OCI-LY7 (cell line): ENCODE results near the gene TBC1D1. TPM values are rescaled to one million over a fixed set of nuclear protein-coding genes. Genes with fewer than 3 reads are reported as not detected.

ENCODE experiments used
- BruUV-seq: library from RNA; stranded (reverse); fragments of 400-500 nt; replicated peaks from 2 replicates; lab custom pipeline; 2021; lab: Mats Ljungman, UMichigan
- CTCF ChIA-PET: fragments of 300-600 bp; sonication (Branson Sonifier 250); formaldehyde crosslinking; loops from one replicate; lab custom pipeline; 2022; ENCODE audit warnings: antibody characterized with exemption; ENCODE audit not compliant: unreplicated experiment; lab: Charles Lee
- POLR2A ChIA-PET: fragments of 300-600 bp; sonication (Branson Sonifier 250); formaldehyde crosslinking; loops from one replicate; lab custom pipeline; 2022; ENCODE audit warnings: antibody characterized with exemption; lab: Charles Lee
- DNase-seq: peaks from one replicate; pipeline ENCODE4 v3.0.0-alpha.2; 2015; ENCODE audit warnings: low spot score
- H2AFZ ChIP-seq: fragments of 200-600 bp; sonication (generic), shearing (Covaris generic); 2 replicates; pipeline ENCODE4 v1.6.1; 2014; ENCODE audit warnings: mild to moderate bottlenecking, antibody characterized with exemption, low read length, moderate library complexity
- H3K27ac ChIP-seq: fragments of 200-600 bp; sonication (generic); 2 replicates; pipeline ENCODE4 v1.5.1; 2014; ENCODE audit warnings: mixed run types, low read depth, mild to moderate bottlenecking, moderate library complexity, low read length, inconsistent platforms; ENCODE audit not compliant: poor library complexity, severe bottlenecking
- H3K36me3 ChIP-seq: fragments of 200-600 bp; sonication (generic); 2 replicates; pipeline ENCODE4 v1.6.1; 2014; ENCODE audit warnings: mild to moderate bottlenecking, antibody characterized with exemption, low read length, moderate library complexity, mixed read lengths; ENCODE audit not compliant: insufficient read depth
- H3K4me1 ChIP-seq: fragments of 200-600 bp; sonication (generic); 2 replicates; pipeline ENCODE4 v1.5.1; 2014; ENCODE audit warnings: mild to moderate bottlenecking, low read length; ENCODE audit not compliant: insufficient read depth, poor library complexity, severe bottlenecking
- H3K4me2 ChIP-seq: fragments of 200-600 bp; sonication (generic); 2 replicates; pipeline ENCODE4 v1.6.1; 2014; ENCODE audit warnings: mild to moderate bottlenecking, low read length
- H3K4me3 ChIP-seq: fragments of 200-600 bp; sonication (generic); 2 replicates; pipeline ENCODE4 v1.5.1; 2014; ENCODE audit warnings: mild to moderate bottlenecking, low read depth, low read length; ENCODE audit not compliant: poor library complexity, severe bottlenecking
- H3K79me2 ChIP-seq: fragments of 200-600 bp; sonication (generic); 2 replicates; pipeline ENCODE4 v1.6.1; 2016; ENCODE audit warnings: low read depth, mild to moderate bottlenecking, low read length, moderate library complexity, mixed read lengths; ENCODE audit not compliant: insufficient read depth
- H3K9me2 ChIP-seq: fragments of 200-600 bp; sonication (generic); 2 replicates; pipeline ENCODE4 v1.6.1; 2016; ENCODE audit warnings: mild to moderate bottlenecking, low read length, mixed read lengths; ENCODE audit not compliant: insufficient read depth
- H3K9me3 ChIP-seq: fragments of 200-600 bp; sonication (generic); 2 replicates; pipeline ENCODE4 v1.6.1; 2014; ENCODE audit warnings: mild to moderate bottlenecking, mixed run types, low read length, mixed read lengths
- H4K20me1 ChIP-seq: fragments of 200-600 bp; sonication (generic); 2 replicates; pipeline ENCODE4 v1.6.1; 2014; ENCODE audit warnings: mild to moderate bottlenecking, antibody characterized with exemption, low read length, moderate library complexity, mixed read lengths; ENCODE audit not compliant: insufficient read depth
- CTCF ChIP-seq: fragments of 200-600 bp; sonication (generic); conservative IDR thresholded peaks from 2 replicates; pipeline ENCODE4 v1.5.1; 2014; ENCODE audit warnings: mild to moderate bottlenecking, antibody characterized with exemption, low read length, moderate library complexity, mixed read lengths
- EZH2phosphoT487 ChIP-seq: fragments of 200-600 bp; sonication (generic); IDR thresholded peaks from 2 replicates; pipeline ENCODE4 v1.6.1; 2018; ENCODE audit warnings: low read depth, borderline replicate concordance, mild to moderate bottlenecking, mixed run types, antibody characterized with exemption, low read length, moderate library complexity, mixed read lengths
- intact Hi-C: fragments of 100-400 bp; cut with micrococcal nuclease; formaldehyde crosslinking; loops from one replicate; pipeline ENCODE4 v1.10.0; 2022; ENCODE audit not compliant: unreplicated experiment
- total RNA-seq, 2 experiments: library from RNA; depleted of rRNA in 1 of 2; stranded (reverse); fragments of >200 nt in 1 of 2; shearing (Covaris generic) in 1 of 2; gene quantifications; 2 replicates each; pipeline ENCODE4 v1.2.3, GENCODE V29; 2014 to 2022

The TBC1D1 gene
- total RNA-seq, 2 experiments from 2014 or later: 539 to 545 TPM

- Histone ChIP-seq H3K79me2 (no peaks in the 10 kb centered on the region), H3K36me3 (peaks cover 29% of the 10 kb centered on the region), H2AFZ (no peak overlapping the region), H3K4me2 (no peak overlapping the region), H3K9me2 (no peaks in the 10 kb centered on the region), H3K27ac (no peak overlapping the region), H3K4me3 (no peak overlapping the region), H3K9me3 (no peaks in the 10 kb centered on the region), H3K4me1 (no peaks in the 10 kb centered on the region), H4K20me1 (no peaks in the 10 kb centered on the region)
- ChIA-PET CTCF (no interaction called here), POLR2A (interaction anchor here (0.6 to 1.4 kb wide), 3 partner anchors 11 to 32 kb away, joined by 3 read pairs; partner anchors contain the start of gene PTTG2)
- no peak for TF ChIP-seq CTCF
- TF ChIP-seq EZH2phosphoT487: no peak
- intact Hi-C loops: no loop called here
- BruUV-seq: no TSS peak
- no peak for DNase-seq
These were observed 44.1 kb downstream of the TBC1D1 start for GRCh38 chr4:37935026-37935425.

- Histone ChIP-seq H3K4me1 (no peaks in the 10 kb centered on the region), H2AFZ (no peak overlapping the region), H3K4me2 (no peak overlapping the region), H3K4me3 (no peak overlapping the region), H3K36me3 (peaks cover 29% of the 10 kb centered on the region), H3K9me3 (no peaks in the 10 kb centered on the region), H3K9me2 (no peaks in the 10 kb centered on the region), H3K27ac (no peak overlapping the region), H3K79me2 (no peaks in the 10 kb centered on the region), H4K20me1 (no peaks in the 10 kb centered on the region)
- intact Hi-C loops: no loop called here
- DNase-seq: no peak
- CTCF ChIA-PET: no interaction called here
- POLR2A ChIA-PET: no interaction called here
- TF ChIP-seq CTCF (no peak), EZH2phosphoT487 (no peak)
- no TSS peak for BruUV-seq
These were observed 46.1 kb downstream of the TBC1D1 start for GRCh38 chr4:37936889-37937498.

GRCh38 chr4:37938208-37938607 lies 47.3 kb downstream of the TBC1D1 start:
- CTCF ChIA-PET: no interaction called here
- POLR2A ChIA-PET: no interaction called here
- no peaks in the 10 kb centered on the region for H3K9me2 ChIP-seq

More at GRCh38 chr4:37938208-37938607, 47.3 kb downstream of the TBC1D1 start:
- no peak overlapping the region for H3K4me2 ChIP-seq
- no peaks in the 10 kb centered on the region for H3K9me3 ChIP-seq
- no peaks in the 10 kb centered on the region for H4K20me1 ChIP-seq
- no peaks in the 10 kb centered on the region for H3K79me2 ChIP-seq
- no peak overlapping the region for H3K4me3 ChIP-seq
- TF ChIP-seq EZH2phosphoT487: no peak
- TF ChIP-seq CTCF: no peak
- no peak for DNase-seq
- H2AFZ ChIP-seq: no peak overlapping the region
- peaks cover 17% of the 10 kb centered on the region for H3K36me3 ChIP-seq
- H3K27ac ChIP-seq: no peak overlapping the region
- intact Hi-C loops: no loop called here
- H3K4me1 ChIP-seq: no peaks in the 10 kb centered on the region
- BruUV-seq: no TSS peak
